ENCODE results near the gene CASP3. TPM values are rescaled to one million over a fixed set of nuclear protein-coding genes. Genes with fewer than 3 reads are reported as not detected.

Gene CASP3
- total RNA-seq, 1 donor = 23.0 TPM

DNA sequence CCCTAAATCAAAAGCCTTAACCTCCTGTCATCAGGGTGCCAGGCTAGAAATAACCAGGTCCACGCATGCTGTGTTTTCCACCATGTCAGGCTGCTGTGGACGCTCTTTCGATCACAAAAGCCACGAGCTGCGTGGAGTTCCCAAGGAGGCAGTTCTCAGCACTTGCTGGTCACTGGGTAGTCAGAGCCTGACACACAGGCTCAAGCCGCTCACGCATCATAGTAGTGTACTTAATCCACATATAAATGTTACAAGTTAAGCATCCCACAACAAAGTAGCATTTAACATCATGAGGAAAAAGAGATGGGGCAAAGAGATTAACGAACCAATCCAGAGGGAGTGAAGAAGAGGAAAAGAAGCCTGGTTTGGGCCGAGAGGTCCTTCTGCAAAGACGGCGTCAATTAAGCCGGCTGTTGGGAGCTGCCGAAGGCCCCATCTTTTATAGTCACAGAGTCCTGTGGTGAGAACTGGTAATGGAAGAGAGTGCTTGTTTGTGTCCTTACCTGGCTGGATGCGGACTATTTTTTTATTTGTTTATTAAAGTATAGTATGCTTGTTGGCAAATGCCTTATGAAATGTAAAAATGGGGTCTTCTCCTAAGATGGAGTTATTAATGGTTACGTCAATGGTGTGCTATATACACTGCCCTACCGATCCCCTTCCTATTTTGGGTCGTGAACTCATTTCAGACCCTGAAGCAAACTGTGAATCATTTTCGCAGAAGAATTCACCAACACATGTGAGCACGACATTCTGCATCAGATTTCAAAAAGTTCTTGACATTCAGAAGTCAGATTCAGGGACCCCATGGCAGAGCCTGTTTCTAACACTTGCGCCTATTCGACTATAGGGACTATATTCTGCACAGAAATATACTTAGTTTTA lies 966 bp upstream of the CASP3 start:
- Histone ChIP-seq H3K27me3 (ENCODE audit: insufficient read depth, low read length) (no peaks in the 10 kb centered on the region), H3K9me3 (ENCODE audit: low read depth, low read length) (no peaks in the 10 kb centered on the region), H3K4me3 (ENCODE audit: low read length) (peak overlapping the region; percentile 63), H3K4me1 (ENCODE audit: insufficient read depth, low read length) (peaks cover 47% of the 10 kb centered on the region)

- Histone ChIP-seq H3K4me3 (ENCODE audit: low read length) (peak overlapping the region; percentile 85), H3K9me3 (ENCODE audit: low read depth, low read length) (no peaks in the 10 kb centered on the region), H3K4me1 (ENCODE audit: insufficient read depth, low read length) (peaks cover 55% of the 10 kb centered on the region), H3K27me3 (ENCODE audit: insufficient read depth, low read length) (no peaks in the 10 kb centered on the region)
Observed at GRCh38 chr4:184648313-184649025, 778 bp downstream of the CASP3 start.

DNA sequence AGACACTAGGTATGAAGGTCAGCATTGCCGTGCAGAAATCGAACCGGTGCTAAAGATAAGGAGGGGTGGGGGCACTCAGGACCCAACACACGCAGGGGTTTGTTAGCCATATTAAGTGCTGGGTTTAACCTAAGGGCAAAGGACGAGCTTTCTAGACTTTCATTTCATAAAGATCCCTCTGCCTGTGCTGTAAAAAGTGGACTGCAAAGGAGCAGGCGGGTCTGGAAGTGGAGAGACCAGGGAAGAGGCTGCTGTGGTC lies 1.3 kb downstream of the CASP3 start:
- H3K9me3 ChIP-seq (ENCODE audit: low read depth, low read length) = no peaks in the 10 kb centered on the region
- H3K4me1 ChIP-seq (ENCODE audit: insufficient read depth, low read length) = peaks cover 55% of the 10 kb centered on the region
- H3K4me3 ChIP-seq (ENCODE audit: low read length) = peak overlapping the region; percentile 85
- H3K27me3 ChIP-seq (ENCODE audit: insufficient read depth, low read length) = no peaks in the 10 kb centered on the region

GRCh38 chr4:184647266-184648053 lies 1.8 kb downstream of the CASP3 start:
- Histone ChIP-seq H3K27me3 (ENCODE audit: insufficient read depth, low read length) (no peaks in the 10 kb centered on the region), H3K4me3 (ENCODE audit: low read length) (peak overlapping the region; percentile 85), H3K9me3 (ENCODE audit: low read depth, low read length) (no peaks in the 10 kb centered on the region), H3K4me1 (ENCODE audit: insufficient read depth, low read length) (peaks cover 55% of the 10 kb centered on the region)

GRCh38 chr4:184645904-184646610 lies 3.2 kb downstream of the CASP3 start:
- no peak overlapping the region for H3K4me3 ChIP-seq (ENCODE audit: low read length)
- peaks cover 51% of the 10 kb centered on the region for H3K4me1 ChIP-seq (ENCODE audit: insufficient read depth, low read length)
- no peaks in the 10 kb centered on the region for H3K9me3 ChIP-seq (ENCODE audit: low read depth, low read length)
- H3K27me3 ChIP-seq (ENCODE audit: insufficient read depth, low read length) = no peaks in the 10 kb centered on the region

DNA sequence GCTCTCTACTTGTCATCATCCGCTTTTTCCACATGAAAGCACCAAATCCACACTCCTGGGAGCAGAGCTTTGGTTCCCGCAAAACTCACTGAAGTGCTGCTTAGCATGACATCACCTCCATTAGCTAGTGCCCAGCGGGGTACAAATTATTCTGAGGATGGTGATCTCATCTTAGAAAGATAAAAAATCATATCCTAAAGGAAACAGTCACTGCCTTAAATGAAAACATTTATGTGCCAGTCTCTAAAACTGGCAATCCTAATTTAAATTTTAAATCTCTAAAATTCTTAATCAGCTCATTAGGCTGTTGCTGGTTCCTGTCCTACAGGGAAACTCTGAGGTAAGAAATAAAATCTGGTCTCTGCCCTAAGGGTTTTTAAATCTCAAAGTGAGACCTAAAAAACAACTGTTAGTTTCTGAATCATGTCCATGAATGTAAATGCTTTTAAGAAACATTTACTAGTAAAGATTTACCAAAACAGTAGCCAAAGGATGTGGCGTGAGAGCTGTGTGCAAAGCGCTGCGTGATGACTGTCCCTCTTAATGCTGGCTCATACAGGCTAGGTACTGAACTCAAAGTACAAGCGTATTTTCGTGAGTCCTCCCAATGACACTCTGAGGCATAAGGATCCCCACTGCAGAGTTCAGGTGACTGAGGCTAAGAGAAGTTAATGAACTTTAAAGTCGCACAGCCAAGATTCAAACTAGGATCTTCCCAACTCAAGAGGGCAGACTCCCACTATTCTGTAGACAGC lies 4.5 kb downstream of the CASP3 start:
- Histone ChIP-seq H3K9me3 (ENCODE audit: low read depth, low read length) (no peaks in the 10 kb centered on the region), H3K4me3 (ENCODE audit: low read length) (no peak overlapping the region), H3K27me3 (ENCODE audit: insufficient read depth, low read length) (no peaks in the 10 kb centered on the region), H3K4me1 (ENCODE audit: insufficient read depth, low read length) (peaks cover 39% of the 10 kb centered on the region)

- Histone ChIP-seq H3K9me3 (ENCODE audit: low read depth, low read length) (no peaks in the 10 kb centered on the region), H3K4me1 (ENCODE audit: insufficient read depth, low read length) (peaks cover 39% of the 10 kb centered on the region), H3K27me3 (ENCODE audit: insufficient read depth, low read length) (no peaks in the 10 kb centered on the region), H3K4me3 (ENCODE audit: low read length) (no peak overlapping the region)
Observed at GRCh38 chr4:184643731-184644130, 5.5 kb downstream of the CASP3 start.

GRCh38 chr4:184641451-184641850 lies 7.8 kb downstream of the CASP3 start:
- no peak overlapping the region for H3K4me3 ChIP-seq (ENCODE audit: low read length)
- no peaks in the 10 kb centered on the region for H3K9me3 ChIP-seq (ENCODE audit: low read depth, low read length)
- peaks cover 18% of the 10 kb centered on the region for H3K4me1 ChIP-seq (ENCODE audit: insufficient read depth, low read length)
- no peaks in the 10 kb centered on the region for H3K27me3 ChIP-seq (ENCODE audit: insufficient read depth, low read length)

DNA sequence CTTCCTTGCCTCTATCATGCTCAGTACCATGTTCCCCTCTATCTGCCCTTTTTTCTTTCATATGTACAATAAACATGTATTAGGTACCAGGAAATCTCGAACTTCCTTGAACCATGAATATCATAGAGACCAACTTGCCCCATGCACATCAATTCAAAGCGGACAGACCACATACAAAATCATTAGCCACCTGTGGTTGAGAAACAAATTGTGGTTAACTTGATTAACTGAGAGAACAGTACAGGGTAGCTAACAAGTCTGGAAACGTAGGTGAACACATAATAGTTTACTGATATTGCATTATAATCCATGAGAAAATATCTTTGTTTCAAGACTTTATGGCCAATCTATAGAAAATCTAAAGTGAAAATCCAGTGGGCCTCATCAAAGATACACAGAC lies 8.2 kb downstream of the CASP3 start:
- H3K9me3 ChIP-seq (ENCODE audit: low read depth, low read length) = no peaks in the 10 kb centered on the region
- H3K4me1 ChIP-seq (ENCODE audit: insufficient read depth, low read length) = peaks cover 15% of the 10 kb centered on the region
- H3K4me3 ChIP-seq (ENCODE audit: low read length) = no peak overlapping the region
- H3K27me3 ChIP-seq (ENCODE audit: insufficient read depth, low read length) = no peaks in the 10 kb centered on the region

GRCh38 chr4:184636897-184637296 lies 12.3 kb downstream of the CASP3 start:
- Histone ChIP-seq H3K4me1 (ENCODE audit: insufficient read depth, low read length) (no peaks in the 10 kb centered on the region), H3K27me3 (ENCODE audit: insufficient read depth, low read length) (no peaks in the 10 kb centered on the region), H3K4me3 (ENCODE audit: low read length) (no peak overlapping the region)

GRCh38 chr4:184636144-184636543 lies 13.1 kb downstream of the CASP3 start:
- no peaks in the 10 kb centered on the region for H3K27me3 ChIP-seq (ENCODE audit: insufficient read depth, low read length)
- no peak overlapping the region for H3K4me3 ChIP-seq (ENCODE audit: low read length)
- no peaks in the 10 kb centered on the region for H3K9me3 ChIP-seq (ENCODE audit: low read depth, low read length)
- no peaks in the 10 kb centered on the region for H3K4me1 ChIP-seq (ENCODE audit: insufficient read depth, low read length)

More at GRCh38 chr4:184636897-184637296, 12.3 kb downstream of the CASP3 start:
- H3K9me3 ChIP-seq (ENCODE audit: low read depth, low read length) = no peaks in the 10 kb centered on the region

DNA sequence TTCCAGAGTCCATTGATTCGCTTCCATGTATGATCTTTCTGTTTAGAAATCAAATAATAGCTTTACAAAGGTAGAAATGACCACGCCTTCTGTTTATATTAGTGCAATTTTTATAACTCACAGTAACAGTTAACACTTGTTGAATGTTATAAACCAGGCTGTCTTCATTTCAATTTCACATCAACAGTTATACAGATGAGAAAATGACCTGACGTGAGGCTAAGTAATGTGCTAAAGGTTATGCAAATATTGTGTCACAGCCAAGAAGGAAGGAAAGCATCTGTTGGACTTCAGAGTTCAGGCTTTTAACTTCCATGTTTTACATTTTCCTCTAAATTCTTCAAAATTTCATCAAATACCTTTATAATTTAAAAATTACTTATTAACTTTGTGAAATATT lies 13.9 kb downstream of the CASP3 start:
- Histone ChIP-seq H3K4me1 (ENCODE audit: insufficient read depth, low read length) (no peaks in the 10 kb centered on the region), H3K27me3 (ENCODE audit: insufficient read depth, low read length) (no peaks in the 10 kb centered on the region), H3K4me3 (ENCODE audit: low read length) (no peak overlapping the region), H3K9me3 (ENCODE audit: low read depth, low read length) (no peaks in the 10 kb centered on the region)

- Histone ChIP-seq H3K4me3 (ENCODE audit: low read length) (no peak overlapping the region), H3K27me3 (ENCODE audit: insufficient read depth, low read length) (no peaks in the 10 kb centered on the region), H3K9me3 (ENCODE audit: low read depth, low read length) (no peaks in the 10 kb centered on the region), H3K4me1 (ENCODE audit: insufficient read depth, low read length) (no peaks in the 10 kb centered on the region)
Observed at GRCh38 chr4:184632842-184633241, 16.4 kb downstream of the CASP3 start.

DNA sequence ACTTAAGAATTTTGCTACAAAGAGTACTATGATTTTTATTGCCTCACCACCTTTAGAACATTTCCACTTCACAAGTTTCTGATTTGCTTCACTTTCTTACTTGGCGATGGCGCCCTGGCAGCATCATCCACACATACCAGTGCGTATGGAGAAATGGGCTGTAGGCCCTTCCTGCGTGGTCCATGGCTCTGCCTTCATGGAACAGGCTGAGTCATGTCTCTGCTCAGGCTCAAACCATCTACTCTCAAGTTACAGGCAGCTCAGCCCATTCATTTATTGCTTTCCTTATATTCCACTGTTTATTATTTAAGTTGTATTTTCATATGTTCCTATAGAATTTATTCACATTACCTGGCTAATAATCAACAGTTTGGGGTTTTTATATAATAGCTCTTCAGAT lies 21.1 kb downstream of the CASP3 start:
- H3K4me1 ChIP-seq (ENCODE audit: insufficient read depth, low read length) = peaks cover 14% of the 10 kb centered on the region
- H3K27me3 ChIP-seq (ENCODE audit: insufficient read depth, low read length) = no peaks in the 10 kb centered on the region
- H3K4me3 ChIP-seq (ENCODE audit: low read length) = no peak overlapping the region

More for the DNA sequence above, 21.1 kb downstream of the CASP3 start:
- no peaks in the 10 kb centered on the region for H3K9me3 ChIP-seq (ENCODE audit: low read depth, low read length)

All from mononuclear cell (primary cell).